RWPE2 (cell line): ENCODE measurements around the gene PLCB4.

Experiments
- ATAC-seq: fragments of 200-7000 bp; cut with Tn5 transposase; 3 replicates; pipeline ENCODE4 v1.9.1; 2021; ENCODE audit warnings: low read depth
- DNase-seq: peaks from one replicate; pipeline ENCODE4 v3.0.0-alpha.2; 2020; ENCODE audit warnings: low spot score
- H3K27ac ChIP-seq: fragments of 450-650 bp; 2 replicates; pipeline ENCODE4 v1.5.1; 2017; ENCODE audit warnings: mild to moderate bottlenecking; ENCODE audit not compliant: poor library complexity, severe bottlenecking
- H3K27me3 ChIP-seq: fragments of 250-450 bp; sonication (Bioruptor Pico); 2 replicates; pipeline ENCODE4 v1.5.1; 2021; ENCODE audit warnings: mild to moderate bottlenecking, moderate library complexity; ENCODE audit not compliant: insufficient read depth, poor library complexity, severe bottlenecking
- H3K36me3 ChIP-seq: fragments of 250-450 bp; sonication (Bioruptor Pico); 2 replicates; pipeline ENCODE4 v1.5.1; 2020; ENCODE audit warnings: low read depth, mild to moderate bottlenecking, moderate library complexity
- H3K4me1 ChIP-seq: fragments of 250-450 bp; sonication (Bioruptor Pico); 2 replicates; pipeline ENCODE4 v1.5.1; 2021; ENCODE audit warnings: mild to moderate bottlenecking, moderate library complexity; ENCODE audit not compliant: insufficient read depth, poor library complexity, severe bottlenecking
- H3K4me3 ChIP-seq: fragments of 250-450 bp; sonication (Bioruptor Pico); 2 replicates; pipeline ENCODE4 v1.5.1; 2021; ENCODE audit warnings: mild to moderate bottlenecking, moderate library complexity; ENCODE audit not compliant: severe bottlenecking
- H3K9me3 ChIP-seq: fragments of 250-450 bp; sonication (Bioruptor Pico); 2 replicates; pipeline ENCODE4 v1.5.1; 2021; ENCODE audit warnings: mild to moderate bottlenecking, moderate library complexity; ENCODE audit not compliant: severe bottlenecking
- CTCF ChIP-seq: fragments of 450-650 bp; IDR thresholded peaks from one replicate; pipeline ENCODE4 v1.5.1; 2017; ENCODE audit warnings: mild to moderate bottlenecking, moderate library complexity; ENCODE audit not compliant: poor library complexity, severe bottlenecking

Gene PLCB4

GRCh38 chr20:9409352-9409751 lies 340.5 kb downstream of the PLCB4 start:
- H3K27me3 ChIP-seq, result no peaks in the 10 kb centered on the region
- no peak for TF ChIP-seq CTCF
- DNase-seq (no peak), ATAC-seq (peak; percentile 69)
- no peaks in the 10 kb centered on the region for H3K9me3 ChIP-seq
- H3K36me3 ChIP-seq, result peaks cover 30% of the 10 kb centered on the region
- no peak overlapping the region for H3K4me3 ChIP-seq
- H3K4me1 ChIP-seq, result peaks cover 3% of the 10 kb centered on the region
- H3K27ac ChIP-seq, result peak overlapping the region; percentile 52

- peak overlapping the region; percentile 52 for H3K27ac ChIP-seq
- TF ChIP-seq CTCF, result no peak
- no peaks in the 10 kb centered on the region for H3K9me3 ChIP-seq
- ATAC-seq (no peak; the same call in 2 of the 3 replicates), DNase-seq (no peak)
- H3K27me3 ChIP-seq, result no peaks in the 10 kb centered on the region
- H3K36me3 ChIP-seq, result peaks cover 30% of the 10 kb centered on the region
- H3K4me1 ChIP-seq, result peaks cover 3% of the 10 kb centered on the region
- no peak overlapping the region for H3K4me3 ChIP-seq
These were observed 341.1 kb downstream of the PLCB4 start for GRCh38 chr20:9409981-9410380.

GRCh38 chr20:9411833-9412232 lies 342.9 kb downstream of the PLCB4 start:
- no peak for TF ChIP-seq CTCF
- Histone ChIP-seq H3K4me1 (peaks cover 3% of the 10 kb centered on the region), H3K27me3 (no peaks in the 10 kb centered on the region), H3K4me3 (no peak overlapping the region), H3K27ac (no peak overlapping the region), H3K9me3 (no peaks in the 10 kb centered on the region), H3K36me3 (peaks cover 31% of the 10 kb centered on the region)
- ATAC-seq, result no peak
- no peak for DNase-seq

- DNase-seq (no peak), ATAC-seq (no peak)
- Histone ChIP-seq H3K27ac (no peak overlapping the region), H3K4me1 (peaks cover 4% of the 10 kb centered on the region), H3K27me3 (no peaks in the 10 kb centered on the region), H3K4me3 (no peak overlapping the region), H3K36me3 (peaks cover 36% of the 10 kb centered on the region), H3K9me3 (no peaks in the 10 kb centered on the region)
- no peak for TF ChIP-seq CTCF
These were observed 343.4 kb downstream of the PLCB4 start for GRCh38 chr20:9412309-9412708.

GRCh38 chr20:9413001-9413400 lies 344.1 kb downstream of the PLCB4 start:
- no peak for DNase-seq
- Histone ChIP-seq H3K27ac (no peak overlapping the region), H3K27me3 (no peaks in the 10 kb centered on the region), H3K4me3 (no peak overlapping the region), H3K36me3 (peaks cover 34% of the 10 kb centered on the region), H3K4me1 (peaks cover 11% of the 10 kb centered on the region), H3K9me3 (no peaks in the 10 kb centered on the region)
- ATAC-seq, result no peak
- TF ChIP-seq CTCF, result no peak
